Left cardiac atrium (tissue), 4 donors: ENCODE measurements around the gene PDIA3. TPM values are rescaled to one million over a fixed set of nuclear protein-coding genes. Genes with fewer than 3 reads are reported as not detected.
"Not testable (repeated sequence)": the region's sequence is repeated elsewhere in the genome, so short reads cannot be mapped to it uniquely, and the experiment has no call there.

ENCODE experiments used
- ATAC-seq, 2 donors: fragments of 200-7000 bp; cut with Tn5 transposase; one replicate each; pipeline ENCODE4 v1.9.1; 2020; ENCODE audit warnings: mild to moderate bottlenecking in 2 of 2, moderate library complexity in 2 of 2
- DNase-seq: peaks from one replicate; pipeline ENCODE4 v3.0.0-alpha.2; 2020
- intact Hi-C, 2 donors: fragments of 100-400 bp; cut with DNase I; formaldehyde crosslinking; loops; one replicate each; pipeline versions ENCODE4 v1.14.1 to v1.15.1; 2022 to 2023
- long read RNA-seq: library from polyadenylated mRNA; unstranded; transcript quantifications from one replicate; pipeline ENCODE4 v2.0.0, GENCODE V29; 2021
- total RNA-seq, 2 donors: library from RNA; stranded (reverse); fragmentation: NEBNext Ultra II Directional; extraction: Animal tissue kit (Norgen Biotek cat#: 25700); gene quantifications; one replicate each; pipeline ENCODE4 v1.2.1, GENCODE V29; 2021
- donor health status: DM: no; HTN: yes; CAD: no.
- donor health status: DM: no; HTN: yes; CAD: no; lungs with severe emphysema.
- donor health status: DM: yes; HTN: yes; CAD: no.
- donor health status: Dilated cardiomyopathy.

Gene PDIA3
- 100 to 1,000 TPM; 260 to 267 TPM for total RNA-seq
- long read RNA-seq, transcript PDIA3-201 (13 exons, 3,727 nt): major isoform, 338 of 349 reads
- long read RNA-seq, partial matches to known transcripts: 4 of 349 reads
- long read RNA-seq, other reads (novel, unspliced or antisense): 7 of 349 reads

DNA sequence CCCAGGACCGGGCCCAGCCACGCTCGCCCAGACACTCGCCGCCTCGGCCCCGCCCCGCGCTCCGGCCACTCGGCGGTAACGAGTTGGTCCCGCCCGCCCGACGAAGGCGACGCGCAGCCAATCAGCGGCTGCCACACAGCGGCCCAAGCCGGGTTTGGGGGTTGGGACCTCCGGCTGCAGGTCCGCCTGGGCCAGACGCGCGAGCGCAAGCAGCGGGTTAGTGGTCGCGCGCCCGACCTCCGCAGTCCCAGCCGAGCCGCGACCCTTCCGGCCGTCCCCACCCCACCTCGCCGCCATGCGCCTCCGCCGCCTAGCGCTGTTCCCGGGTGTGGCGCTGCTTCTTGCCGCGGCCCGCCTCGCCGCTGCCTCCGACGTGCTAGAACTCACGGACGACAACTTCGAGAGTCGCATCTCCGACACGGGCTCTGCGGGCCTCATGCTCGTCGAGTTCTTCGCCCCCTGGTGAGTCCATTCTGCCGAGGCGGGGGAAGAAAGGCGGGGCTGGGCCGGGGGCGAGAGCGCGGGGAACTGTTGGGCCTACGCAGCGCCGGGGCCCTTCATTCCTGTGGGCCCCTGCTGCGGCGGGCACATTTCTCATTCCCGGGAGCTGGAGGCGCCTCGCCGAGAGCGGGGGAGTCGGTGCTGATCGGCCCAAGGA lies at the start of gene PDIA3:
Gene PDIA3, plus strand, starts transcription at position 194 of the 658 bp plus-strand sequence. Its CDS starts 102 bp downstream, at position 296.
- DNase-seq (peak; percentile 96), ATAC-seq (peak; percentile 98 to 99)
- intact Hi-C loops: not testable (repeated sequence)

DNA sequence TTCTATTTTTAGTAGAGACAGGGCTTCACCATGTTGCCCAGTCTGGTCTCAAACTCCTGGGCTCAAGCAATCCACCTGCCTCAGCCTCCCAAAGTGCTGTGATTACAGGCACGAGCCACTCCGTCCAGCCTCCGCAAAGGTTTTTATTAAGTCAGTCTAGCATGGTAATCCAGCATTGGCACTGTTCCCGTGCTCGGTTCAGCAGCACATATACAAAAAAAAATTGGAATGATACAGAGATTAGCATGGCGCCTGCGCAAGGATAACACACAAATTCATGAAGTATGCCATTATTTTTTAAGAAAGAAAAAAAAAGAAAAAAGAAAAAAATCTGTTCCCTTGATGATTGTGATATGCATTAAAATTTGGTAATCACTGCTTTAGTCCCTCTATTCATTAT lies 44.1 kb upstream of the PDIA3 start:
- intact Hi-C loops: no loop called here
- ATAC-seq (no peak), DNase-seq (no peak)

DNA sequence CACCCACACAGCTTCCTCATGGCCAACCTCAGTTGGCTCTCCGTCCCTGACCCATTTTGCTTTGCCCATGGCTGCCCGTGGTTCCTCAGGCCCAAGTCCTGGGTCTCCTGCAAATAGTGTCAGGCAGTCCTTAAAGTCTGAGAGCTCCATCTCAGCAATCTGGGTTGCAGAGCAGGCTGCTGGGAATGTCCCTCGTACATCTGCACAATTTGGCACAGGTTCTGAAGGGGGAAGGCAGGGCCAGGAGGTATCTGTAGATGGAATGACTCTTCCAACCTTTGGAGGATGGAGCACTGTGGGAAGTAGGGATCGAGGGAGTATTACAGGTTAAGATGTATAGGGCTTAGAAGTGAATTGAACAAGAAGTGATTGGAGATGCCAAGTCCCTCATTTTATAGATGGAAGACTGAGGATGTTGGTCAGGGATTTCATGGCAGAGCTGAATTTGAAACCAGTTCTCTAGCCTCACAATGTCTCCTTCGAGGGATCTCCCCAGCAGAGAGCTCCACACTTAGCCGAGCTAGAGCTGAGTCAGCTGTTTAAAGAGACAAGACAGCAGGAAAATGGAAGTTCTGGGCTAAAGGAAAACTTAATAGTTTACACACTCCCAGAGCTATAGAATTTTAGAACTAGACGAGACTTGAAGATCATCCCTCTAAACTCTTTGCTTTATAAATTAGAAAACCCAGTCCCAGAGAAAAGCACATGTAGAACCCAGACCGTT lies 43.4 kb upstream of the PDIA3 start:
- DNase-seq: no peak
- intact Hi-C loops: no loop called here
- no peak for ATAC-seq

DNA sequence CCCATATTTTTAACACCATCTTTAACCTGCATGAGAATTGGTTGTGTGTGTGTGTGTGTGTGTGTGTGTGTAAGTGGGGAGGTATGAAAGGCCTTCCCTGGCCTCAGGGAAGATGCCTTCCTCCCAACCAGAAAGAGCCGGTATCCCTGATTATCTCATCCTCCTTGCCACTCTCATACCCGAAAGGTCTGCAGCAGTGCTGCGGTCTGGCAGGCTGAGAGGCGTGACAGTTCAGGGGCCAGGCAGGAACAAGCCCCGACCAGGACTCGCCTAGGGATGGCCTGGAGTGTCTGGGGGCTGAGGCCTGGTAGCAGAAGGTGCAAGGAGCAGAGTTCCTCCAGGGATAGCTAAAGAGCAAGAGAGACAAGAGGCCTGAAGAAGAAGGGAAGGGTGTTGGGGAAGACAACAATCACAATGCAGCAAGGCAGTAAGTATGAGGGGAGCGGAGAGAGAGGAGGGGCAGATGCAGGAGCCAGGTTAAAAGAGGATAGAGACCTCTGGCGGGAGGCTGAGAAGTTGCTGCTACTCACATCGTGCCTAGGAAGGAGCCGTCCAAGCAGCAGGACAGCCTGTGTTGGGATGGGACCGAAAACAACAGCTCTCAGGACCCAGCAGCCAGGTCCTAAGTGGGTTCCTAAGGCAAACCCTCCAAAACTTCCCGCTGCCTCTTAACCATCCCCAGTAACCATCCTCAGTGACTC lies 35.7 kb upstream of the PDIA3 start:
- intact Hi-C loops, DNase-seq, ATAC-seq: not testable (repeated sequence)

DNA sequence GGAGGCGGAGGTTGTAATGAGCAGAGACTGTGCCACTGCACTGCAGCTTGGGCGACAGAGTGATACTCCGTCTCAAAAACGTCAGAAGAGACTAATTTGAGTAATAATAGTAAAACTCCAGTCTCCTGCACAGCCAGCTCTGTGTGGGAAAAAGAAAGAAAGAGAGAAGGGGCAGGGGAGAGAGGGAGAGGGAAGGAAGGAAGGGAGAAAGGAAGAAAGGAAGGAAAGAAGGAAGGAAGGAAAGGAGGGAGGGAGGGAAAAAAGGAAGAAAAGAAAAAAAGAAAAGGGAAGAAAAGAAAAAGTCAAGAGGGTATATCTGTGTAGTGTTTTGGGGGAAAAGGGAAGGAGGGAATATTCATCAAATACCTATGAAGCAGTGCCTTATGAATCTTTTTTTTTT lies 23.1 kb upstream of the PDIA3 start:
- DNase-seq: no peak
- intact Hi-C loops: no loop called here
- no peak for ATAC-seq

DNA sequence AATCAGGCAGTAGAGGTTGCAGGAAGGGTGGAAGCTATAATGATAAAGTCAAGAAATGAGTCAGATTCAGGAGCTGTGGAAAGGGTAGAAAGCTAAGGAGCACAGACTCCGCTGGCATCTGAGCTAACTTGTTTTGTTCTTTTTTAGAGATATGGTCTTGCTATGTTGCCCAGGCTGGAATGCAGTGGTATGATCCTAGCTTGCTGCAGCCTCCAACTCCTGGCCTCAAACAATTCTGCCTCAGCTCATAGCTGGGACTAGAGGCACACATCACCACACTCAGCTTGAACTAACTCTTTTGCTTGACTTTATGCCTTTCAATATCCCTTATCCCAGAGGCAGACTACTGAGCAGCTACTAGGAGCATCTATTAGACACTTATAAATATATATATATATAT lies 19.9 kb upstream of the PDIA3 start:
- ATAC-seq, intact Hi-C loops, DNase-seq: not testable (repeated sequence)

DNA sequence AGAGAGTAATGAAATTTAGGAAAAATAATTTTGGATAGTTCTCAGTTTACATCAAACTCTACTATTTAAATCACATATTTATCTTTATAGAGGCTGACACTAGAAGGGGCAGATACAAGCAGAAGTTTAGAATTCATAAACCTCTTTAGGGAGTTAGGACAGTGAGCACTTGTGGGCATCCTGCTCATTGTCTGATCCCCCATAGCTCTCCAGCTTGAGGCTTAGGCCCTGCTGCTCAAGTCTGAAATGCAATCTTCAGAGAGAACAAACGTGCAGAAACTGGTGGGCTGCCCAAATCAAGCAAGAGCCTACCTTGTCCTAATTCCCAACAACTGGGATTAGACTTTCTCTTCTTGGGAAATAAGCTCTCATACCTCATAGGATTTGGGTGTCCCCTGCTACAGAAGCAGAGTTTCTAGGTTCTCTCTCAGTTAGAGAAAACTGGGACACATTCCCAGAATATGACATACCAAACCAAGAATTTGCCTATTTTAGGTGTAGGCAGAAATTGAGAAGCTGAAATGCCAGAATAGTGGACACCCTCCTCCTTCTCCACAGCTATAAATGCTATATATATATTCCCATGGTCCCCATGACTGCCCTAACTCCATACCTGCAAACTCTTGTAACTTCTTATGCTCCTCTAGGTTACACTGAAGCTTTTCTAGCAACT lies 18.0 kb upstream of the PDIA3 start:
- intact Hi-C loops, DNase-seq, ATAC-seq: not testable (repeated sequence)

DNA sequence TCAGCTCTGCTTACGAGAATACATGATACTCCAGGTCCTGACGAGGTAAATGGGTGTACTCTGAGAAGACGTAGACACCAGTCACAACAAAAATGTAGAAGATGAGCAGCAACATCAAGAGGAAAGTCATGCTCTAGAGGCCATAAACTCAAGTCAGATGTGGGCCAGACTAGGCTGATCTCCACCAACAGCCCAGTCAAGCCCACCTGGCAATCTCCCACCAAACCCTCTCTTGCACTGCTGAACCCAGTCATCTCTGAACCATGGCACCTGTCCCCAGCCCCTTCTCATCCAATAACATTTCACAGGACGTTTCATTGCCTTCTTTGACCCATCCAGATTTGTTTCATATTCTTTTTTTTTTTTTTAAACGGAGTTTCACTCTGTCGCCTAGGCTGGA lies 10.8 kb upstream of the PDIA3 start:
- intact Hi-C loops: no loop called here
- no peak for ATAC-seq
- no peak for DNase-seq

DNA sequence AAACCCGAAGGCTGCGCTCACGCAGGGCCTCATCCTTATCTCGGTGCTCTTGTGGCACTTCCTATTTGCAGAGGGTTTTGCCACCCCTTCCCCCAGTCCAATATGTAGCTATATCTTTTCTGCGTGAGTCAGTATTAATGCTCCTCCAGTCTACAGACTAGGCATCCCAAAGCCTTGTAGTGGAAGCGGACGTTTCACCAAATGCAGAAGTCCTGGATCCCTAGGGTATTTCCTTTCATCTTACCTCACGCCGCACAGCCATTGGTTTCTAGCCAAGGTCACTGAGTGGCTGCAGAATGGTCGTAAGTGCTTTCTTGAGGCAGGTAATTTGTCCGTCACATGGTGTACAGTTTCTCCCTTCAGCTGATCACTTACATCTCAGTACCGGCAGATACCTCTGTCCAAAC lies 668 bp downstream of the PDIA3 start:
- DNase-seq, intact Hi-C loops: not testable (repeated sequence)
- peak in 1 of 2 donors; percentile 43 for ATAC-seq

DNA sequence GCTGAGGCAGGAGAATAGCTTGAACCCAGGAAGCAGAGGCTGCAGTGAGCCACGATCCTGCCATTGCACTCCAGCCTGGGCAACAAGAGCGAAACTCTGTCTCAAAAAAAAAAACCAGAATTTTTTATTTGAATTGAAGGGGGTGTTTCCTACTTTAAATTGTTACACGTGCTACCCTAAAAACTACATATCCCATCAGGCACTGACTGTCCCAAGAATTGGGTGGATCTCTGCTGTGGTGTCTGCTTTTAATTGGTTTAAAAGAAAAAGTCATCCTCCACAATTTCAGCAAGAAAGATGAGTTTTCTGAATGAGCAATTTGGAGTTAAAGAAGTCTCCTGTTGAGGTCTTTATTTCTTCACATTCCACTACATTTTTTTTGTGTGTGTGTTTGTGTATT lies 2.1 kb downstream of the PDIA3 start:
- DNase-seq: no peak
- no peak for ATAC-seq
- intact Hi-C loops: no loop called here

DNA sequence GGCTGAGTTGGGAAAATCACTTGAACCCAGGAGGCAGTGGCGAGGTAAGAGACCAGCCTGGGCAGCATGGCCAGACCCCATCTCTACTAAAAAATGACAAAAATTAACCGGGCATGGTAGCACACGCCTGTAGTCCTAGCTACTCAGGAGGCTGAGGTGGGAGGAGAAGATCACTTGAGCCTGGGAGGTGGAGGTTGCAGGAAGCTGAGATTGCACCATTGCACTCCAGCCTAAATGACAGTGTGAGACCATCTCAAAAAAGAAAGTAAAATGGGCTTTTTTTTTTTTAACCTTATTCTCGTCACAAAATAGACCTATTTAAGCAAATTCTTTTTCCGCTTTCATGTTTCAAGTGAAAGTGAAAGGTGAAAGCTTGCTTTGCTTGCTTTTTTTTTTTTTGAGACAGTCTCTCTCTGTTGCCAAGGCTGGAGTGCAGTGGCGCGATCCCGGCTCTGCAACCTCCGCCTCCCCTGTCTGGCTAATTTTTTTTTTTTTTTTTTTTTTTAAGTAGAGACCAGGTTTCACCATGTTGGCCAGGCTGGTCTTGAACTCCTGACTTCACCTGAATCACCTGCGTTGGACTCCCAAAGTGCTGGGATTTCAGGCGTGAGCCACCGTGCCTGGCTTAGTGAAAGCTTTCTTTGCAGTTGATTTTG lies 3.6 kb downstream of the PDIA3 start:
- no peak for ATAC-seq
- DNase-seq: no peak
- intact Hi-C loops: no loop called here

DNA sequence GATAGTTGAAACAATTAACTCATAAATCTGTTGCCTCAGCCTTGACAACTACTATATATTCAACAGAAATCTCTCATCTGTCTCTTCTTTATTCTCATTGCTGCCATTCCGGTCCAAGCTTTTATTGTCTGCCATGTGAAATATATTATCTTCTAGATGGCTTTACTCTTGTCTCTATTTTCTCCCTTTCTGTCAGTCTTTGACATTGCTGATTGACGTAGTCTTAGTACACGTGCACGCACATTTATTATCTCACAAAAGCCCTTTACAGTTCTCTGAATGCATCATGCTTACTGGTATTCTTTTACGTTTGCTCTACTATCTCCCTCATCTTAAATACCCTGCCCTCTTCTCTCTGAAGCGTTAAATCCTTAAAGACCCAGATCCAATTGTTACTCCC lies 5.6 kb downstream of the PDIA3 start:
- intact Hi-C loops: no loop called here
- ATAC-seq: no peak
- DNase-seq: no peak

DNA sequence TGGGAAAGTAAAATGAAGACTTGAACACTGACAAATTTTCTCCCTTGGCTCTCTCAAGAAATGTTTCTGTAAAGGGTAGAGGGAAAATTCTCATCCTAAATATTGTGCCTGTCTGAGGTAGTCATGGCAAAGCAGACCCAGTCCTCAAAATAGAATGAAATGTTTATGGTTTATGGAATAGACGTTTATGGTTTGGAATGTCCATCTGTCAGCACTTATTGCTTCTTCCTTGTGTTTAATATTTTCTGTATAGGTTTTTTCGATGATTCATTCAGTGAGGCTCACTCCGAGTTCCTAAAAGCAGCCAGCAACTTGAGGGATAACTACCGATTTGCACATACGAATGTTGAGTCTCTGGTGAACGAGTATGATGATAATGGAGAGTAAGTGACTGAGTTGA lies 16.6 kb downstream of the PDIA3 start:
- DNase-seq (no peak), ATAC-seq (no peak)
- intact Hi-C loops: no loop called here

DNA sequence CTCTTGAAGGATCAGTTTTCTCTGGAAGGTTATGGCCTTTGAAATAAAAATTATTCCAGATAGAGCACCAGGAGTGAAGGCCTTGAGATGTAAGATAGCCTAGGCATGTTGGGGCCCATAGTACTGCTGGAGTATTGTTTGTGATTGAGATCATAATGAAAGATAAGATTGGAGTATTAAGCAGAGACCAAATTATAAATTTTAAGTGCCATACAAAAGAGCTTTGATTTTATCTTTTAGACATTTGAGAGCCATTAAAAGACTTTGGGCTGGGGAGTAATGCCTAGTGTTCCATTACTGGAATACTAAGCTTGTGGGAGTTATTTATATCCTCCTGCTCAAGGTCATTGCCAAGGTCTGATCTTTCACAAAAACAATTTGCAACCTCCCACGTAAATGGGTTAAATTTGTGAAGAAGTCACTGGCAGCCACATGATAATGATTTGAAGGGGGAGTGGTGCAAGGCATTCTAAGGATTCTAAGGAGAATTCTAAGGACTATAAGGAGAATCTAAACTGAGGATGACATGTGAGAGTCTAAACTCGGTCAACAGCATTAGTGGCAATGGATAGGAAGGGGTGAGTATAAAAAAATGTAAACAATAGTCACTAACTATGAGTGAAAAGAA lies 17.7 kb downstream of the PDIA3 start:
- intact Hi-C loops: no loop called here
- ATAC-seq: no peak

DNA sequence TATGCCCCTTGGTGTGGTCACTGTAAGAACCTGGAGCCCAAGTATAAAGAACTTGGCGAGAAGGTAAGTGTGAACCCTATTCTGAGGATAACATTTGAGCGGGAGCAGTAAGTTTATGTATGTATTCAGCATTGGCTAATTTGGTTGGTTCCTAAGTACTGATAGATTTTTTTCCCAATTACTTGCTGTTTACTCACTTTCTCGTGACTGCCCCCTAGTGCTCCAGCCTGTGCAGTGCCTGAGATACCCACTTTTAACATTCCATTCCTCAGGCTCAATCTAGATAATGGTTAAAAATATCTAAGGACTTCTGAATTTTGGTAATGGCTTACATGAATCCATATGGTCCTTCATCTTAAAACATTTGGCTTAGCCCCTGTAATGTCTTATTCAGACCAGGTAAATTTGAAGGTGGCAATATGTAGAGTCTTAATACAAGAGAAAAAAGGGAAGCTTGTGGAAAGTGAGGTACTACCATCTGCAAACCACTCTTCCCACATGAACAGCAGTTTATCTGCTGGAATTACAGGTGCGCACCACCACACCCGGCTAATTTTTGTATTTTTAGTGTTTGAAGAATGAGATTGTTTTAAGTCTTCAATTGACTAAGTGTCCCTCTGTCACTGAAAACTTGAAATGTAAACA lies 23.5 kb downstream of the PDIA3 start:
- intact Hi-C loops: no loop called here
- peak; percentile 59 for DNase-seq
- ATAC-seq: peak; percentile 51 to 59

More for the DNA sequence above, 17.7 kb downstream of the PDIA3 start:
- no peak for DNase-seq

DNA sequence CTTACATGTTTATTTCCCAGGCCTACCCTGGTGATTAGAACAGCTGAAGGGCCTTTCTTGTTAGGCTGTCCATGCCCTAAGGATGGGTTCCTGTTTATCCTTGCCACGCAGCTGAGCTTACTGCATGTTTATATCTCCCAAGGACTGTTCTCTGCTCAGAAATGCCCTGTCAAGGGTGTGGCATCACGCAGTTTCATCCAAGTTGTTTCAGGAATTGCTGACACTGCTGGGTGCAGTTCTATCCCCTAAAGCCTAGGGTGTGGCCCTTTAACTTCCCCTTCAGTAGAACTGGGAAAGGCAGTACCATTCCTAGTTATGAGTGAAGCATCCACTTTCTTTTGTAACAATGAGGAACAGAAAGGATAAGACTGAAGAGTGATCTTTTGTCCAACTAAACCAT lies 25.6 kb downstream of the PDIA3 start:
- intact Hi-C loops: no loop called here
- ATAC-seq (peak in 1 of 2 donors; percentile 26), DNase-seq (no peak)

DNA sequence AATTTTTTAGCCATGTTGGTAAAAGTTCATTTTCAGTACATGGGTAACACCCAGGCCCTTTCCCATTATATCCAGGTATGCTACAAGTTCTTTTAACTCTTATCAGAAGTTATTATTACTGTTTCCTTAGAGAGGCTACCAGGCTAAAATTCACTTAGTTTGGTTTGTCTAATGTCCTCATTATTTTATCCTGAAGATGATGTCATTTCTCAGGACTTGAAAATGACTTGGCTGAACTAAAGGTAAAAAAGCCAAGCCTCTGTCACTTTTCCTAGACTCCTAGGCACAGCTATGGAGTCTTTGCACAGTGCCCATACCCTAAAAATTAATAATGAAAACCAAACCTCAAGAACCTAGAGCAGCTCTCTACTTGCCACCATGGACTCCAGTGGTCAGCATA lies 26.4 kb downstream of the PDIA3 start:
- DNase-seq (no peak), ATAC-seq (no peak)
- intact Hi-C loops: no loop called here

DNA sequence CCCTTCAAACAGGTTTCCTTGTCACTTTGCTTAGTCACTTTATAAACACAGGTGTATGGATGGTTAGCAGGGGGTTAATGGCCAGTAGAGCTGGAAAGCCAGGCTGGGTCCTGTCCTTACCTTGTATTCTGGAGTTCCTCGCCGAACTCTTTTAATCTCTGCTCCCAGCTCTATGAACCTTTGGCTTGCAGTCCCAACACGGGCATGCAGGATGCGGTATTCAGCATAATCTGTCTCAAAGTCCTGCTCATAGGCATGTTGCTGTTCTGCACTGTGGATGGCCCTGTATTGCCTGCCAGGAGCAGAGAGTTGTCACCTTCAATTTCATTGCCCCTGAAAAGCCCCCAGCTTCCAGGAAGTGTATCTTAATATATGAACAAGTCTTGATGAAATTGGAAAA lies 27.8 kb downstream of the PDIA3 start:
- ATAC-seq (no peak), DNase-seq (no peak)
- intact Hi-C loops: no loop called here
